GM18870 (cell line): ENCODE data around the gene RAD18.

Source experiments
- ATAC-seq: cut with Tn5 transposase; IDR thresholded peaks from one replicate; pipeline ENCODE4 v1.9.1; 2021; ENCODE audit warnings: moderate library complexity; ENCODE audit not compliant: unreplicated experiment

Gene RAD18

GRCh38 chr3:8985876-8986275, 22.6 kb upstream of the RAD18 start:
- ATAC-seq: no peak

DNA sequence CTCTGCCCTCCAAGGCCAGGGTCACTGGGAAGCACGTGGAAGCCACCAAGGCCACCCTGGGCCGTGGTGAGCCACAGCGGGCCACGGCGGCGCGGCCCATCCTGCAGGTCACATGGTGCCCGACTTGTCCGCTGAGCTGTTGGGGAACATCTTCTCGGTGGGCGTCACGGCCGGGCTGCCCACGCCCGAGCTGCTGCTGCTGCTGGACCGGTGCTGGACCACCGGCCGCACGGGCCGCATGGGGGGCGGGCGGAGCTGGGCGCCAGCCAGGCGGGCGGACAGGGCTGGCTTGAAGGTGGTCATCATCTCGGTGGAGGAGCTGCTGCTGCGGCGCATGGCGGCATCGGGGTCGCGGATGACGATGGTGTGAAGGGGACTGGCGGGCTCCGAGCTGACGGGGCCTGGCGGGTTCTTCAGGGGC, 22.1 kb upstream of the RAD18 start:
- no peak for ATAC-seq

- no peak for ATAC-seq
Observed at GRCh38 chr3:8984526-8984925, 21.3 kb upstream of the RAD18 start.

GRCh38 chr3:8984081-8984480, 20.8 kb upstream of the RAD18 start:
- ATAC-seq: no peak

GRCh38 chr3:8983591-8983990, 20.3 kb upstream of the RAD18 start:
- no peak for ATAC-seq

DNA sequence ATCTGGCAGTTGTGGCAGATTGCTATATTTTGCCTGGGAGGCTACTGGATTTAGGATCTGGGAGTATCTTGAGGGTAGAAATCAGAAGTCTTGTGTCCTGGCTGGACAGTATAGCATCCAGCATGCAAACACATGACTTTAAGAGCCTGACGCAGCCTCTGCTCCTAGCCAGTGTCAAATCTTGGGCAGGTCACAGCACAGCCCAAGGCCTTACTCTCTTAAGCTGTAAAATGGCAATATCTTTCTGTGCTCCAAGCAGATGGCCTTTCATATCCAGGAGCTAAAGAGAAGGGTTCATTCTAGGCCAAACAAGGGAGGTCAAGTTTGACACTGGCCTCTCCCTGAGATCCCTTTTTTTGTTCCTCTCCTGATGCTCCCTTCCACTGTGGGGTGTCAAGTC, 19.8 kb upstream of the RAD18 start:
- ATAC-seq: no peak

DNA sequence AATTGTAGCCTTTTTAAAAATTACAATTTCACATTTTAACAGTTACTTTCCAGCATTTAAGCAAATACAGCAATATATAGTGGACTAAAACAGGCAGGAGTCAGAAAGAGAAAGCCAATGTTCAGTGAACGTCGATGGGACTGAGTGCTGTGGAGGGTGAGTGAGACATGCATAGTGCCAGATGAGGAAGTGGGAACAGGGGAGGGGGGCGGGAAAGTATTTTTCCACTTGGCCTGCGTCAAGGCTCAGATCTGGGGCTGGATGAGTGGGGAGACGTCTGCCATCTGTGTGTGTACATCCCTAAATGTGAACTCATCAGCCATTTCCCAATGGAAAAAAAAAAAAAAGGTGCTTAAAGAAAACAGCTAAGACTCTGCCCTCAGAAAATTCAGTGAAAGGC, 19.2 kb upstream of the RAD18 start:
- ATAC-seq: no peak

DNA sequence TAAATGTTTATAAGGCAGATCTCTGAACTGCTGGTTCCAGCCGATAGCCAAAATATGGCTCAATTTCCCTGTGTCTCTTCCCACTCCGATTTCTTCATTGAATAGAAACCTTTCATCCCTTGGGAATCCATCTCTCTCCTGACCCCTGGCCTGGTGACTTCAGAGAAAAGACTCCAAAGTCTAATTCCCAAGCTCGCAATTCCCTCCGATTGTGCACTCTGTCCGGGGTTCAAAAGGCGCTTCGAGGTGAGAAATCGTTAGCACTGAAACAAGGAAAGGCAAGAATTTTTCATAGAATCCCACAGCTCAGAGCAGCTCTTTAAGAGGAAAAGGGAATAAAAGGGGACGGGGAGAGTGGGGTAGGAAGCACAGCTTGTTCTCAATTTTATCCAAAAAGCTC, 18.4 kb upstream of the RAD18 start:
- ATAC-seq: no peak

DNA sequence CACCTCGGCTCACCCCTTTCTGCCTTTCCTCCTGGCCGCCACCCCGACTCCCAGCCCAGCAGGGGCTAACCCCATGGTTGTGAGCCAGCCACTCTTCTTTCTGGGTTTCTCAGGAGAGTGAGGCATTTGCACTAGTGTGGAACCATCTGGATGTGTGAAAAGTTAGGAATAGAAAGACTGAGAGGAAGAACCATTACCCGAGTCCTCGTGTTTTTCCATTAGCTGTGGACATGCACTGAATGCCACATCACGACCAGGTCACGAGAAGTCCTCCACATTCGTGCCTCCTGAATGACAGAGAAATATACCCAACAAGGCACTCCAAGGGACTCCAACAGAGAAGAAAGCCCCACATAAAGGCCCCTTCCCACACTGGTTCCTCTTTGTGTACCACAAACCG, 18.0 kb upstream of the RAD18 start:
- ATAC-seq: no peak

DNA sequence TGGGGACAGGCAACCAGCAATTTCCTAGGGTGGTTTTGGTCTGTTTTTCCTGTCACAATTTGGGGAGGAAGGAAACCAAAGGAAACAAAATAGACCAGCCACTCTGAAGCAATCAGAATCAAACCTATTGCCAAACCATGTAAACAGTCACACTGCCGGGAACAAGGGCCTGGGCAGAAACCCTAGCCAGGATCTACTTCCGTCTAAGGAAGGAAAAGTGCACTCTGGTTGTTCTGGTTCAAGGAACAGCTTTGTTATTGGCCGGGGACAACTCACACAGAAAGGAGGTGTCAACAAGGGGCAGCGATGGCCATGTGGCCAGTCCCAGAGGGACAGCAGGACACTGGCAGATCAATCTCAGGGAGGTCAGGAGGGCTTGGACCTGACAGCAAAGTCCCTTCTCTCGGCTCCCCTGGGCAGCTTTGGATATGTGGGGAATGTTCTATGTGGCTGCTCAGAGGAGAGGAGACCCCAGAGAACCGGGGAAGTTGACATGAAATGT, 17.5 kb upstream of the RAD18 start:
- ATAC-seq: no peak

GRCh38 chr3:8979262-8979661, 16.0 kb upstream of the RAD18 start:
- no peak for ATAC-seq

DNA sequence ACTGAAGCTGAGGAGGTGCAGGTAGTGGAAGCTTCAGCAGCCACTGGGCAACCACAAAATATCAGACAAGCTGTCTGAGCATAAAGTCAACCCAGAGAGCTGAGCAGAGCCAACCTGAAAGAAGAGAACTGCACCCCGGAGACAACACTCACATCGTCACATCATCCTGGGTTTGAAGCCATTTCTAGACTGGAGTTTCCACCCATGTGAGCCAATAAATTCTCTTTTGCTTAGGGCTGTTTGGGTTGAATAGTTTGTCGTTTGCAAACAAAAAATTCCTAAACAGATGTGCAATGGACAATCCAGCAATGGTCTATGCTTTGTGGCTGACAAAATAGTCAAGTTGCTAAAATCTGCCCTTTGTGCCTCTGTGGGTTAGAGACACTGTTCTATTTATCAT, 15.3 kb upstream of the RAD18 start:
- no peak for ATAC-seq

GRCh38 chr3:8976540-8977182, 13.4 kb upstream of the RAD18 start:
- ATAC-seq: no peak

GRCh38 chr3:8975081-8976020, 12.1 kb upstream of the RAD18 start:
- no peak for ATAC-seq

DNA sequence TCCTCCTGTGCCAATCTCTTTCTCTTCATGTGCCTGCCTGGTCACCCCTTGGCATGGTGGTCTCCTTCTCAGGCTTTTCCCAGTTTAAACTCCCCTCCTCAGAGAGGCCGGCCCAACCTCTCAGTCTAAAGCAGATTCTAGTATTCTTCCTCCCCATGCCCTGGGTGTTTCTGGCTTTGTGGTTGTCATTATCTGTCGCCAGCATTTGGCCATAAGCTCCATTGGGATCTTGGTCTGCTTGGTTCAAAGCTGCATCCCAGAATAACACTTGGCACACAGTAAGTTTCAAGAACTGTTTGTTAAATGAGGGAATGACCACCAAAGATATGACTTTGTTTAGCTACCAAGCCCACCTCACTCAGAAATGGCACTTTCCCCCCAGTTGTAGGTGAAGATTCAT, 11.2 kb upstream of the RAD18 start:
- ATAC-seq: no peak

GRCh38 chr3:8972639-8973038, 9.4 kb upstream of the RAD18 start:
- ATAC-seq: no peak

DNA sequence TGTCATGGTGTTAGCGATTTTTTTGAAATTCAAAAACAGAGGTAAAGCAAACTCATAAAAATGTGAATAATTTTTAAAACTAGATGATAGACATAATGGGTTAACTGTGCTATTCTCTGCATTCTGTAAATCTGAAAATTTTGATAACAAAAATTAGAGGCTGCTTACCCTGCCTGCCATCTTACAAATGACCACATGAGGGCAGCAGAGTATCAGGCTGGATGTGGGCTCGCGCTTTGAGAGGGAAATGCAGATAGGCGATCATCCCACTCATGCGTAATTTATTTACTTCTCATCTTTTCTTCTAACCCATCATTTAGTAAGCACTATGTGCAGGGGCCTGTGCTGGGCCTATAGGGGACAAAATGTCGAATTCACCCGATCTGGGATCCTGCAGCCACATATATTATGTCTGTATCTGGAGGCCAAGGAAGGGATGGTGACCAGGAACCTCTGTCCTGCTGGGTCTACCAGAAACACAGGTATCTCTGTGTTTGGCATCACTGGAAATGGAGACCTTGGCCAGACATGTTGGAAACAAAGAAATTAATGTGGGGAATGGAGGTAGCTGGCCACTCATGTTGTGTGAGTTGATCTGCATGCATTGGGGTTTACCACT, 7.8 kb upstream of the RAD18 start:
- ATAC-seq: no peak

DNA sequence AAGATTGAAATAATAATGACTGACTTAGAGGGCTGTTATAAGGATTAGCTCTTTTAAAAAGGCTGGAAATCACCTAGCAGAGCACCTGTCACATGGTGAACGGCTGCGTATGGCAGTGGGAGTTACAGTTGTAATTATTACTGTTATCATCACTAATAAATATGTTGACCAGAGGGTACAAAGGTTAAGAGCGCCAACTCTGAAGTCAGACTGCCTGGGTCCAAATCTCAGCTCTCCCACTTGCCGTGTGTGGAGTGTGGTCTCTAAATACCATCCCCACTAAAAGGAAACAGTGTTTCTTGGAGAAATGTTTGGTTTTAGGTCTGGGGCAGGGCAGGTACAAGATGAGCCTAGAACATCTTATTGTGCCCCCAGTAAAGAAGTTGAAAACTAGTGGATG, 6.0 kb upstream of the RAD18 start:
- no peak for ATAC-seq

DNA sequence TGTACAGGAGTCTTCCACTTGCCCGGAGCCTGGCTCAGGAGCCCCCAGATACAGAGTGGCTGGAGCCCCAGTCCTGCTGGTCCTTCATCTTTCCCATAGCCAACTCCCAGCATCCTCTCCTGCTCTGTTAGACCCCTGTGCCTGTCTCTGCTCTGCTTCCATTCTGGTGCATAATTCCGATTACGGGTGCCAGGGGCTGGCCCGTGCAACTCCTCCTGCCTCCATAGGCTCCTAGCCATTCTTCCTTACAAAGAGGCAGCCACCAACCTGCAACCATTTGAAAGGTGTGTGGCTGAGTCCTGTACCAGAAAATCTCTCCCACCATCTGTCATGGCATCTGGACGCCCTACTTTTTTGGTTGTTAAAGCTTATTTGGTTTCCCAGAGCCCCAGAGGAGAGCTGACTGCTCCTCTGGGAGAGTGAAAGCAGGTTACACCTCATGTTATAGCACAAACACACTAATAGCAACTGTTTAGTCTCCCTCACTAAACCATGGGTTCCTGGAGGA, 5.2 kb upstream of the RAD18 start:
- no peak for ATAC-seq

GRCh38 chr3:8967553-8967952, 4.3 kb upstream of the RAD18 start:
- ATAC-seq: no peak

DNA sequence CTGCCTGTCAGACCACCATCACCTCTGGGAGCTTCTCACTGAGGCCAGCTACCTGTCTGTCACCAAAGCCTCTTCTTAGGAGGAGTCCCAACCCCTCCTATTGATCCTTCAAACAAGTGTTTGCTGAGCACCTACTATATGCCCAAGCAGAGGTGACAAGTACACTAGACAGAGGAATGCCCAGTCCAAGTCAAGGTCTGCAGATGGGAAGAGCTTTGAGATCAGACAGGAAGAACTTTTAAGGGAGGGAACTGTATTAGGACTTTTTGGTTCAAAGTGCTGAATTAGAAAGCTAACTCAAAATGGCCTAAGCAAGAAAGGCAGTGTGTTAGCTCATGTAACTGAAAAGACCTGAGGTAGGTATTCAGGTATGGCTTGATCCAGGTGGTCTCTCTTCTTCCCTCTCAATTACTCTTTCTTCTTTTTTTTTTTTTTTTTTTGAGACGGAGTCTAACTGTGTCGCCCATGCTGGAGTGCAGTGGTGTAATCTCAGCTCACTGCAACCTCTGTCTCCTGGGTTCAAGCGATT, 3.6 kb upstream of the RAD18 start:
- ATAC-seq: no peak
